Upper lobe of right lung (tissue), 1 donor: ENCODE data around the gene KIF18B. TPM values are rescaled to one million over a fixed set of nuclear protein-coding genes. Genes with fewer than 3 reads are reported as not detected.

ENCODE experiments used
- ATAC-seq: fragments of 200-7000 bp; cut with Tn5 transposase; one replicate; pipeline ENCODE4 v1.9.1; 2020; ENCODE audit warnings: mild to moderate bottlenecking, moderate library complexity
- DNase-seq: peaks from one replicate; pipeline ENCODE4 v3.0.0-alpha.2; 2020
- H3K27ac ChIP-seq: fragments of 200-600 bp; one replicate; pipeline ENCODE4 v1.8.0; 2022
- H3K27me3 ChIP-seq: fragments of 200-600 bp; one replicate; pipeline ENCODE4 v1.8.0; 2022; ENCODE audit warnings: mild to moderate bottlenecking
- H3K36me3 ChIP-seq: fragments of 200-600 bp; one replicate; pipeline ENCODE4 v1.8.0; 2022
- H3K4me1 ChIP-seq: fragments of 200-600 bp; one replicate; pipeline ENCODE4 v1.8.0; 2022
- H3K4me3 ChIP-seq: fragments of 200-600 bp; one replicate; pipeline ENCODE4 v1.8.0; 2022; ENCODE audit warnings: mild to moderate bottlenecking
- H3K9me3 ChIP-seq: fragments of 200-600 bp; one replicate; pipeline ENCODE4 v1.8.0; 2022
- CTCF ChIP-seq: fragments of 200-600 bp; IDR thresholded peaks from one replicate; pipeline ENCODE4 v1.8.0; 2022; ENCODE audit warnings: antibody characterized with exemption
- intact Hi-C: fragments of 100-400 bp; cut with DNase I; formaldehyde crosslinking; loops from one replicate; pipeline ENCODE4 v1.11.0; 2022
- total RNA-seq: library from RNA; stranded (reverse); fragmentation: NEBNext Ultra II Directional; extraction: Animal tissue kit (Norgen Biotek cat#: 25700); gene quantifications from one replicate; pipeline ENCODE4 v1.2.1, GENCODE V29; 2021
- donor health status: DM: no; HTN: yes; CAD: no; lungs with severe emphysema.

Gene KIF18B
- total RNA-seq, 1 donor from 2014 or later, result 0.32 TPM

- H3K4me3 ChIP-seq, result no peak overlapping the region
- H3K36me3 ChIP-seq, result no peaks in the 10 kb centered on the region
- no peaks in the 10 kb centered on the region for H3K27me3 ChIP-seq
- no peak for TF ChIP-seq CTCF
- no peak overlapping the region for H3K27ac ChIP-seq
- no peaks in the 10 kb centered on the region for H3K9me3 ChIP-seq
- DNase-seq (peak; percentile 54), ATAC-seq (no peak)
- intact Hi-C loops, result no loop called here
- H3K4me1 ChIP-seq, result no peaks in the 10 kb centered on the region
These were observed 12.5 kb downstream of the KIF18B start for GRCh38 chr17:44935116-44935515.

GRCh38 chr17:44934745-44935105 is 12.8 kb downstream of the KIF18B start:
- no peak overlapping the region for H3K4me3 ChIP-seq
- intact Hi-C loops, result no loop called here
- no peaks in the 10 kb centered on the region for H3K4me1 ChIP-seq
- DNase-seq, result peak; percentile 25
- H3K27ac ChIP-seq, result no peak overlapping the region
- no peaks in the 10 kb centered on the region for H3K36me3 ChIP-seq
- no peak for ATAC-seq
- no peaks in the 10 kb centered on the region for H3K27me3 ChIP-seq
- TF ChIP-seq CTCF, result no peak
- no peaks in the 10 kb centered on the region for H3K9me3 ChIP-seq

DNA sequence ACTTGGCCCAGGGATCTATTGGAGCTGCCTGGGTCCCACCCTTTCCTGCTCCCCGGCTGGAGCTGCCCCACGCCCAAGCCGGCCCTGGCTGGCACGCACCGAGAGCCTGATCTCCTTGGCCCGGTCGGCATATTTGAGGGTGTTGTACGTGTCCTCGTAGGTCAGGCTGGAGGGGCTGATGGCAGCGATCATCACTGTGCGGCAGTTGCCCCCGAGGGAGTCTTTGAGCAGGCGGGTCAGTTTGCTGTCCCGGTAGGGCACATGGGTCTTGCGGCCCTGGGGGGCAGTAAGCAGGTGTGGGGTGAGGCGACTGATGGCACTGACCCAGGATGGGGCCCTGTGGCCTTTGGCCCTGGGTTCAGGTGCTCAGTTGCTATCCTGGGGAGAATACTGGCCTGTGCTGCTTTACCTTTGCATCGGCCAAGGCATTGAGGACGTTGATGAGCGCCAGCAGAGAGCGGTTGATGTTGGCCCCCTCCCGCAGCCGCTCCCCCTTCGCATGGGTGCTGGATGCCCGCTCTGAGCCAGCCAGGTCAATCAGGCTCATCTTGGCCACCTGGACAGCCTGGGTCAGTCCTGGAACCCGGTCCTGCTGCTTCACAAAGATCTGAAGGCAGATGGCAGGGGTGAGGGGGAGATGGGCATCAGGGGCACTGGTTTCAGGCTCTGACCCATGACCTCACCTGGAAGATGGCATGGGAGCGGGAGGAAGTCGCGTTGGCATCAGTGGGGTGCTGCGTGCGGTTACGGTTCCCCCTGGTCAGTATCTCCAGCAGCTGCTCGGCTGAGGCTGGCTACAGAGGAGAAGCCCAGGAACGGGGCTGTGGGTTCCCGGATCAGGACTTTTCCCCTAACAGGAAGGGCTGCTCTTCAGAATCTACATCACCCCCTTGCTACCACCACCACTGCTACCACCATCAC is 13.5 kb downstream of the KIF18B start:
- no peak overlapping the region for H3K27ac ChIP-seq
- H3K4me1 ChIP-seq, result no peaks in the 10 kb centered on the region
- no peaks in the 10 kb centered on the region for H3K36me3 ChIP-seq
- no peaks in the 10 kb centered on the region for H3K9me3 ChIP-seq
- H3K4me3 ChIP-seq, result no peak overlapping the region
- TF ChIP-seq CTCF, result no peak
- no peaks in the 10 kb centered on the region for H3K27me3 ChIP-seq
- intact Hi-C loops, result no loop called here
- DNase-seq (peak; percentile 37), ATAC-seq (no peak)

- intact Hi-C loops, result no loop called here
- Histone ChIP-seq H3K9me3 (no peaks in the 10 kb centered on the region), H3K4me3 (no peak overlapping the region), H3K36me3 (no peaks in the 10 kb centered on the region), H3K27me3 (no peaks in the 10 kb centered on the region), H3K4me1 (no peaks in the 10 kb centered on the region), H3K27ac (no peak overlapping the region)
- TF ChIP-seq CTCF, result no peak
- DNase-seq, result peak; percentile 51
- ATAC-seq, result no peak
These were observed 14.8 kb downstream of the KIF18B start for GRCh38 chr17:44932787-44933097.

- ATAC-seq (no peak), DNase-seq (peak; percentile 31)
- intact Hi-C loops, result no loop called here
- Histone ChIP-seq H3K4me1 (no peaks in the 10 kb centered on the region), H3K27ac (no peak overlapping the region), H3K9me3 (no peaks in the 10 kb centered on the region), H3K4me3 (no peak overlapping the region), H3K36me3 (no peaks in the 10 kb centered on the region), H3K27me3 (no peaks in the 10 kb centered on the region)
- TF ChIP-seq CTCF, result no peak
These were observed 15.3 kb downstream of the KIF18B start for GRCh38 chr17:44932096-44932786.
